Caco-2 (cell line): Measurements from ENCODE around the gene BPIFB6. TPM values are rescaled to one million over a fixed set of nuclear protein-coding genes. Genes with fewer than 3 reads are reported as not detected.

Experiments
- BruUV-seq: library from RNA; stranded (reverse); fragments of 400-500 nt; replicated peaks from 2 replicates; lab custom pipeline; 2021; lab: Mats Ljungman, UMichigan
- CTCF ChIA-PET: fragments of 300-600 bp; sonication (Branson Sonifier 250); formaldehyde crosslinking; loops from one replicate; lab custom pipeline; 2022; ENCODE audit warnings: antibody characterized with exemption; lab: Charles Lee
- POLR2A ChIA-PET: fragments of 300-600 bp; sonication (Branson Sonifier 250); formaldehyde crosslinking; loops from one replicate; lab custom pipeline; 2022; ENCODE audit warnings: antibody characterized with exemption; lab: Charles Lee
- DNase-seq, 2 experiments: peaks; one replicate each; pipeline versions ENCODE4 v3.0.0 to v3.0.0-alpha.2; 2020 to 2022
- H3K27me3 ChIP-seq: replicated peaks from 2 replicates; pipeline ENCODE4 v1.6.0; 2011; ENCODE audit warnings: low read length; ENCODE audit not compliant: control insufficient read depth, insufficient read depth
- H3K36me3 ChIP-seq: 2 replicates; pipeline ENCODE4 v1.5.1; 2011; ENCODE audit warnings: low read length; ENCODE audit not compliant: control insufficient read depth, insufficient read depth
- H3K4me1 ChIP-seq: fragments of 250-450 bp; sonication (Bioruptor Pico); 2 replicates; pipeline ENCODE4 v1.5.1; 2020; ENCODE audit warnings: mild to moderate bottlenecking
- H3K4me3 ChIP-seq: 2 replicates; pipeline ENCODE4 v1.5.1; 2011; ENCODE audit warnings: low read depth, mild to moderate bottlenecking, control low read depth, low read length
- H3K9me3 ChIP-seq: fragments of 250-450 bp; sonication (Bioruptor Pico); 2 replicates; pipeline ENCODE4 v1.5.1; 2020; ENCODE audit warnings: mild to moderate bottlenecking, moderate library complexity
- H3K27ac Mint-ChIP-seq: one replicate; pipeline ENCODE4 v1.8.0; 2022; ENCODE audit warnings: mixed read lengths; ENCODE audit not compliant: unreplicated experiment
- H3K27me3 Mint-ChIP-seq: one replicate; pipeline ENCODE4 v1.8.0; 2022; ENCODE audit warnings: mixed read lengths; ENCODE audit not compliant: insufficient read depth, unreplicated experiment
- H3K36me3 Mint-ChIP-seq: one replicate; pipeline ENCODE4 v1.8.0; 2022; ENCODE audit warnings: mild to moderate bottlenecking, mixed read lengths; ENCODE audit not compliant: insufficient read depth, unreplicated experiment
- H3K4me1 Mint-ChIP-seq: one replicate; pipeline ENCODE4 v1.8.0; 2022; ENCODE audit warnings: low read depth, mixed read lengths; ENCODE audit not compliant: unreplicated experiment
- H3K4me3 Mint-ChIP-seq: one replicate; pipeline ENCODE4 v1.8.0; 2022; ENCODE audit warnings: mild to moderate bottlenecking, moderate library complexity, mixed read lengths; ENCODE audit not compliant: unreplicated experiment
- H3K9me3 Mint-ChIP-seq: one replicate; pipeline ENCODE4 v1.8.0; 2022; ENCODE audit warnings: mixed read lengths; ENCODE audit not compliant: unreplicated experiment
- intact Hi-C: fragments of 100-400 bp; cut with micrococcal nuclease; formaldehyde crosslinking; loops from one replicate; pipeline ENCODE4 v1.10.0; 2022; ENCODE audit not compliant: unreplicated experiment
- total RNA-seq: library from RNA; stranded (reverse); gene quantifications from 2 replicates; pipeline ENCODE4 v1.2.3, GENCODE V29; 2022
- TF ChIP-seq, protein P1 (sequence below), 2 experiments: fragments of 200-600 bp in 1 of 2; IDR thresholded peaks; 1 replicate in 1 of 2; 2 replicates in 1 of 2; pipeline versions ENCODE4 v1.5.1 to v1.8.0; 2011 to 2022; ENCODE audit warnings: antibody characterized with exemption in 1 of 2, control low read depth in 1 of 2, inconsistent platforms in 1 of 2, low read depth in 1 of 2, low read length in 1 of 2, mild to moderate bottlenecking in 1 of 2, moderate library complexity in 1 of 2; ENCODE audit not compliant: insufficient read depth in 1 of 2, severe bottlenecking in 1 of 2, unreplicated experiment in 1 of 2

The BPIFB6 gene
- total RNA-seq, 1 experiment from 2014 or later: not detected

DNA sequence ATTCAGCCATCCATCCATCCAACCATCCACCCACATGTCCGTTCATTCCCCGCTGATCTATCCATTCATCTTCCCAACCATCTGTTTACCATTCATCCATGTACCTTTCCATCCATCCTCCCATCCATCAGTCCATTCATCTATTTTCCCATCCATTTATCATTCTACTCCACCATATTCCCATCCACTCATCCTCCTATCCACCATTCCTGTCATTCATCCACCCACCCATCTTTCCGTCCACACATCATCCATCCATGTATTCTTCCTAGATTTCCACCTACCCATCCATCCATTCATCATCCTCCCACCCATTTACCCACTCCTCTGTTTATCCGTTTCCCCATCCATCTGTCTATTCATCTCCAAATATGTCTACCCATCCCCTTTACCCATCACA, 6.8 kb downstream of the BPIFB6 start:
- BruUV-seq: no TSS peak
- H3K4me3 Mint-ChIP-seq: no peak overlapping the region
- POLR2A ChIA-PET: no interaction called here
- H3K4me1 Mint-ChIP-seq: no peaks in the 10 kb centered on the region
- Histone ChIP-seq H3K4me1 (no peaks in the 10 kb centered on the region), H3K36me3 (no peaks in the 10 kb centered on the region), H3K9me3 (peaks cover 6% of the 10 kb centered on the region; the same call in 1 of the 2 replicates), H3K4me3 (no peak overlapping the region), H3K27me3 (no peaks in the 10 kb centered on the region)
- TF ChIP-seq, protein P1, sequence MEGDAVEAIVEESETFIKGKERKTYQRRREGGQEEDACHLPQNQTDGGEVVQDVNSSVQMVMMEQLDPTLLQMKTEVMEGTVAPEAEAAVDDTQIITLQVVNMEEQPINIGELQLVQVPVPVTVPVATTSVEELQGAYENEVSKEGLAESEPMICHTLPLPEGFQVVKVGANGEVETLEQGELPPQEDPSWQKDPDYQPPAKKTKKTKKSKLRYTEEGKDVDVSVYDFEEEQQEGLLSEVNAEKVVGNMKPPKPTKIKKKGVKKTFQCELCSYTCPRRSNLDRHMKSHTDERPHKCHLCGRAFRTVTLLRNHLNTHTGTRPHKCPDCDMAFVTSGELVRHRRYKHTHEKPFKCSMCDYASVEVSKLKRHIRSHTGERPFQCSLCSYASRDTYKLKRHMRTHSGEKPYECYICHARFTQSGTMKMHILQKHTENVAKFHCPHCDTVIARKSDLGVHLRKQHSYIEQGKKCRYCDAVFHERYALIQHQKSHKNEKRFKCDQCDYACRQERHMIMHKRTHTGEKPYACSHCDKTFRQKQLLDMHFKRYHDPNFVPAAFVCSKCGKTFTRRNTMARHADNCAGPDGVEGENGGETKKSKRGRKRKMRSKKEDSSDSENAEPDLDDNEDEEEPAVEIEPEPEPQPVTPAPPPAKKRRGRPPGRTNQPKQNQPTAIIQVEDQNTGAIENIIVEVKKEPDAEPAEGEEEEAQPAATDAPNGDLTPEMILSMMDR (IDR thresholded peaks at IDR 0.05; ENCODE audit: insufficient read depth in 1 of 2, low read depth in 1 of 2, low read length in 1 of 2, severe bottlenecking in 1 of 2, unreplicated experiment in 1 of 2): no peak
- H3K36me3 Mint-ChIP-seq: no peaks in the 10 kb centered on the region
- DNase-seq: no peak
- no peak overlapping the region for H3K27ac Mint-ChIP-seq
- intact Hi-C loops: no loop called here
- peaks cover 19% of the 10 kb centered on the region for H3K27me3 Mint-ChIP-seq
- H3K9me3 Mint-ChIP-seq: peaks cover 4% of the 10 kb centered on the region
- CTCF ChIA-PET: no interaction called here

- no peaks in the 10 kb centered on the region for H3K36me3 Mint-ChIP-seq
- peaks cover 31% of the 10 kb centered on the region for H3K9me3 ChIP-seq
- POLR2A ChIA-PET: no interaction called here
Observed at GRCh38 chr20:33042430-33042829, 11.0 kb downstream of the BPIFB6 start.

GRCh38 chr20:33042983-33043730, 11.7 kb downstream of the BPIFB6 start:
- Mint-ChIP-seq H3K4me1 (no peaks in the 10 kb centered on the region), H3K36me3 (no peaks in the 10 kb centered on the region), H3K9me3 (peaks cover 34% of the 10 kb centered on the region), H3K27me3 (peaks cover 8% of the 10 kb centered on the region), H3K4me3 (no peak overlapping the region), H3K27ac (no peak overlapping the region)
- ChIA-PET CTCF (no interaction called here), POLR2A (no interaction called here)
- DNase-seq: no peak
- H3K27me3 ChIP-seq: no peaks in the 10 kb centered on the region
- peaks cover 33% of the 10 kb centered on the region for H3K9me3 ChIP-seq
- TF ChIP-seq, protein P1 (IDR thresholded peaks at IDR 0.05; ENCODE audit: insufficient read depth in 1 of 2, low read depth in 1 of 2, low read length in 1 of 2, severe bottlenecking in 1 of 2, unreplicated experiment in 1 of 2): no peak
- H3K4me3 ChIP-seq: no peak overlapping the region
- BruUV-seq: no TSS peak
- H3K36me3 ChIP-seq: no peaks in the 10 kb centered on the region
- intact Hi-C loops: no loop called here
- no peaks in the 10 kb centered on the region for H3K4me1 ChIP-seq

More at GRCh38 chr20:33042430-33042829, 11.0 kb downstream of the BPIFB6 start:
- Mint-ChIP-seq H3K27me3 (peaks cover 14% of the 10 kb centered on the region), H3K9me3 (peaks cover 34% of the 10 kb centered on the region), H3K4me1 (no peaks in the 10 kb centered on the region), H3K27ac (no peak overlapping the region), H3K4me3 (no peak overlapping the region)
- Histone ChIP-seq H3K4me1 (no peaks in the 10 kb centered on the region), H3K27me3 (no peaks in the 10 kb centered on the region), H3K4me3 (no peak overlapping the region), H3K36me3 (no peaks in the 10 kb centered on the region)
- no peak for DNase-seq
- TF ChIP-seq, protein P1 (IDR thresholded peaks at IDR 0.05; ENCODE audit: insufficient read depth in 1 of 2, low read depth in 1 of 2, low read length in 1 of 2, severe bottlenecking in 1 of 2, unreplicated experiment in 1 of 2): no peak
- BruUV-seq: no TSS peak
- intact Hi-C loops: no loop called here
- CTCF ChIA-PET: no interaction called here
